ENCODE results near the gene IQCN. TPM values are rescaled to one million over a fixed set of nuclear protein-coding genes. Genes with fewer than 3 reads are reported as not detected.

IQCN gene
- total and polyA plus RNA-seq, 2 donors (not counting 1 experiment from before 2014, with no cell fraction given), result 52.0 to 63.6 TPM

DNA sequence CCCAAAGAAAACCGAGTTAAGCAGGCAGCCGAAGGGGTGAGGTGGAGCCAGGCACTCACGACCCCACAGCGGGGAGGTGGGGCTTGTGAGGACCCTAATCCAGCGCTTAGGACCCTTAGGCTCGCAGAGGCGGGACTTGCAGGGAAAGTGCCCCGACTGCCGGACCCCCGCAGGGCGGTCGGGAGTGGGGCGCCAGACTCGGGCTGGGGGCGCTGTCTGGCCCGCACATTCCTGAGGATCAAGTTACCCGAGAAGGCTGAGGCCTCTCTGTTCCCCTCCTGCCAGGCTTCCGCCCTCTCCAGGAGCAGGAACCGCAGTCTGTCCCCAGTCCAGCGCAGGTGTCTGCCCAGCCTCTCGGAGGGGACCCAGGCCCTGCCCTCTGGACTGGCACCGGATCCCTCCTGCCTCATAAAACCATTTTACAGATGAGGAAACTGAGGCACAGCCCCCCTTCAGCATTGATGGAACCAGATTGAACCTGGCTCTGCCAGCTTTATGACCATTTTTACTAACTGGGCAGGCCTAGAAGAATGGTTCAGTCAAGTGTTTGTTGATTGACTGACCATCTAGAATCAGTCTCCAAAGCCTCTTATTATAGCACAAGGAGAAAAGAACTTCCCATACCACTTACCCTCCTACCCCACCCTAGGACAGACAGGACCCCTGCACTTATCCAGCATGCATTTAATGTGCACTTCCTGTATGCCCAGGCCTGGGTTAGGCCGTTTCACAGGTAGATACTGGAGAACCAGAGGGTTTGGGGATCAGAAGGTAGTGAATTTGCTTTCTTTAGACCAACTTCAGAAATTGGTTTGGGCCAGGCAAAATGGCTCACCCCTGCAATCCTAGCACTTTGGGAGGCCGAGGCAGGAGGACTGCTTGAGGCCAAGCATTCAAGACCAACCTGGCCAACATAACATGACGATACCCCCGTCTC lies 13.9 kb upstream of the IQCN start:
- Mint-ChIP-seq H3K27ac (peak overlapping the region; percentile 32), H3K4me1 (peaks cover 52% of the 10 kb centered on the region), H3K4me3 (no peak overlapping the region), H3K27me3 (no peaks in the 10 kb centered on the region), H3K9me3 (ENCODE audit: insufficient read depth) (no peaks in the 10 kb centered on the region)
- 83% methylated on average over 25 of the region's 26 CpGs for WGBS (ENCODE audit: insufficient coverage)
- no peaks in the 10 kb centered on the region for H3K36me3 ChIP-seq (replicated peaks in 1 of 2; ENCODE audit: control extremely low read depth in 1 of 2, control insufficient read depth in 1 of 2, extremely low read depth in 1 of 2, insufficient read depth in 2 of 2, low read length in 1 of 2)
- TF ChIP-seq, protein P1, sequence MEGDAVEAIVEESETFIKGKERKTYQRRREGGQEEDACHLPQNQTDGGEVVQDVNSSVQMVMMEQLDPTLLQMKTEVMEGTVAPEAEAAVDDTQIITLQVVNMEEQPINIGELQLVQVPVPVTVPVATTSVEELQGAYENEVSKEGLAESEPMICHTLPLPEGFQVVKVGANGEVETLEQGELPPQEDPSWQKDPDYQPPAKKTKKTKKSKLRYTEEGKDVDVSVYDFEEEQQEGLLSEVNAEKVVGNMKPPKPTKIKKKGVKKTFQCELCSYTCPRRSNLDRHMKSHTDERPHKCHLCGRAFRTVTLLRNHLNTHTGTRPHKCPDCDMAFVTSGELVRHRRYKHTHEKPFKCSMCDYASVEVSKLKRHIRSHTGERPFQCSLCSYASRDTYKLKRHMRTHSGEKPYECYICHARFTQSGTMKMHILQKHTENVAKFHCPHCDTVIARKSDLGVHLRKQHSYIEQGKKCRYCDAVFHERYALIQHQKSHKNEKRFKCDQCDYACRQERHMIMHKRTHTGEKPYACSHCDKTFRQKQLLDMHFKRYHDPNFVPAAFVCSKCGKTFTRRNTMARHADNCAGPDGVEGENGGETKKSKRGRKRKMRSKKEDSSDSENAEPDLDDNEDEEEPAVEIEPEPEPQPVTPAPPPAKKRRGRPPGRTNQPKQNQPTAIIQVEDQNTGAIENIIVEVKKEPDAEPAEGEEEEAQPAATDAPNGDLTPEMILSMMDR (IDR thresholded peaks at IDR 0.05), result no peak
- TF ChIP-seq EZH2 (IDR thresholded peaks at IDR 0.05; ENCODE audit: borderline replicate concordance, insufficient read depth, low read depth, low read length, poor library complexity, severe bottlenecking), result no peak
- no peaks in the 10 kb centered on the region for H3K27me3 ChIP-seq (replicated peaks in 1 of 4; ENCODE audit: control extremely low read depth in 1 of 4, control insufficient read depth in 3 of 4, insufficient read depth in 4 of 4, low read length in 3 of 4)
- H3K4me2 ChIP-seq (replicated peaks; ENCODE audit: low read depth, low read length, poor library complexity, severe bottlenecking), result no peak overlapping the region
- H3K79me2 ChIP-seq (ENCODE audit: control insufficient read depth, insufficient read depth, low read length), result no peaks in the 10 kb centered on the region
- H3K9me3 ChIP-seq (ENCODE audit: control extremely low read depth in 1 of 3, control insufficient read depth in 2 of 3, insufficient read depth in 1 of 3, low read length in 2 of 3), result no peaks in the 10 kb centered on the region
- intact Hi-C loops (cut with micrococcal nuclease), result no loop called here
- H3K4me1 ChIP-seq (ENCODE audit: control insufficient read depth in 2 of 2, insufficient read depth in 2 of 2, low read length in 2 of 2), result peaks cover 40 to 64% of the 10 kb centered on the region in 2 donors
- no peak for ATAC-seq (ENCODE audit: low read depth)
- ChIA-PET CTCF (interaction anchor here (1.6 to 6.5 kb wide), 3 partner anchors 7 to 41 kb away, joined by 6 to 138 read pairs (median 12); partner anchors contain the start of gene JUND), POLR2A (interaction anchor here (0.6 to 6.6 kb wide), 6 partner anchors 8 to 232 kb away, joined by 3 to 318 read pairs (median 6); partner anchors contain the start of gene JUND)
- no peak overlapping the region for H2AFZ ChIP-seq (ENCODE audit: insufficient read depth, low read depth, low read length, poor library complexity, severe bottlenecking)
- no peak overlapping the region for H3K9ac ChIP-seq (ENCODE audit: low read length)
- H4K20me1 ChIP-seq (ENCODE audit: control insufficient read depth, insufficient read depth, low read length, poor library complexity, severe bottlenecking), result no peaks in the 10 kb centered on the region
- no peak for DNase-seq
- H3K4me3 ChIP-seq (ENCODE audit: control extremely low read depth in 1 of 5, extremely low read depth in 1 of 5, insufficient read depth in 1 of 5, low read depth in 2 of 5, low read length in 4 of 5), result no peak overlapping the region
- no peak overlapping the region for H3K27ac ChIP-seq (ENCODE audit: low read length in 2 of 2)
